SK-N-SH (cell line): ENCODE data around the gene FMN1. TPM values are rescaled to one million over a fixed set of nuclear protein-coding genes. Genes with fewer than 3 reads are reported as not detected.

ENCODE experiments used
- CHD2 ChIP-seq: fragments of 150-350 bp; IDR thresholded peaks from 2 replicates; pipeline ENCODE4 v1.6.1; 2018; ENCODE audit warnings: low read length; ENCODE audit not compliant: partially characterized antibody
- FOXJ3 ChIP-seq: sonication (generic); formaldehyde crosslinking; IDR thresholded peaks from 2 replicates; pipeline ENCODE4 v1.5.1; 2020; ENCODE audit warnings: mild to moderate bottlenecking, missing genetic modification reagents
- GABPA ChIP-seq: IDR thresholded peaks from 2 replicates; pipeline ENCODE4 v1.4.0; 2012; ENCODE audit warnings: low read depth, mild to moderate bottlenecking
- GATA2 ChIP-seq: sonication (generic); formaldehyde crosslinking; IDR thresholded peaks from 2 replicates; pipeline ENCODE4 v1.5.0; 2020; ENCODE audit warnings: mild to moderate bottlenecking, missing genetic modification reagents
- JUND ChIP-seq: IDR thresholded peaks from 2 replicates; pipeline ENCODE4 v1.4.0; 2012
- MEF2A ChIP-seq: IDR thresholded peaks from 2 replicates; pipeline ENCODE4 v1.4.0; 2012; ENCODE audit warnings: low read depth, borderline replicate concordance
- MXI1 ChIP-seq: IDR thresholded peaks from 2 replicates; pipeline ENCODE4 v1.6.1; 2012; ENCODE audit warnings: mild to moderate bottlenecking, low read depth, low read length, improper control_type of control experiment
- NFIC ChIP-seq: IDR thresholded peaks from 2 replicates; pipeline ENCODE4 v1.4.0; 2012; ENCODE audit warnings: borderline replicate concordance
- NRF1 ChIP-seq: IDR thresholded peaks from 2 replicates; pipeline ENCODE4 v1.6.1; 2012; ENCODE audit warnings: low read depth, mild to moderate bottlenecking, low read length
- POLR2AphosphoS5 ChIP-seq: IDR thresholded peaks from 2 replicates; pipeline ENCODE4 v1.6.1; 2012; ENCODE audit warnings: low read depth, low read length
- RAD21 ChIP-seq: IDR thresholded peaks from 2 replicates; pipeline ENCODE4 v1.6.1; 2012; ENCODE audit warnings: mild to moderate bottlenecking, low read length
- RCOR1 ChIP-seq: fragments of 150-350 bp; IDR thresholded peaks from 2 replicates; pipeline ENCODE4 v1.6.1; 2017; ENCODE audit warnings: antibody characterized with exemption, low read length
- RXRA ChIP-seq: IDR thresholded peaks from 2 replicates; pipeline ENCODE4 v1.4.0; 2012; ENCODE audit warnings: low read depth, mild to moderate bottlenecking, borderline replicate concordance
- SMC3 ChIP-seq: IDR thresholded peaks from 2 replicates; pipeline ENCODE4 v1.6.1; 2012; ENCODE audit warnings: low read depth, low read length, improper control_type of control experiment
- TAF1 ChIP-seq: IDR thresholded peaks from 2 replicates; pipeline ENCODE4 v1.6.1; 2012; ENCODE audit warnings: low read depth, mild to moderate bottlenecking, low read length, moderate library complexity, borderline replicate concordance
- TCF12 ChIP-seq: IDR thresholded peaks from 2 replicates; pipeline ENCODE4 v1.4.0; 2012
- TEAD4 ChIP-seq: IDR thresholded peaks from 2 replicates; pipeline ENCODE4 v1.4.0; 2012; ENCODE audit warnings: mild to moderate bottlenecking, borderline replicate concordance; ENCODE audit not compliant: insufficient read depth
- polyA plus RNA-seq, 3 experiments: library from polyadenylated mRNA; depleted of rRNA; stranded (reverse); fragments of >200 nt; gene quantifications; 2 replicates each; pipeline ENCODE4 v1.2.3, GENCODE V29; 2012
- TF ChIP-seq, protein P1 (sequence below): fragments of 150-350 bp; IDR thresholded peaks from 2 replicates; pipeline ENCODE4 v1.6.1; 2017; ENCODE audit warnings: antibody characterized with exemption, low read length, low read depth, borderline replicate concordance
- TF ChIP-seq, protein P2 (sequence below): IDR thresholded peaks from 2 replicates; pipeline ENCODE4 v1.4.0; 2012; ENCODE audit warnings: low read depth
- TF ChIP-seq, protein P3 (sequence below): IDR thresholded peaks from 2 replicates; pipeline ENCODE4 v1.6.1; 2012; ENCODE audit warnings: mild to moderate bottlenecking, low read depth, low read length, moderate library complexity
- TF ChIP-seq, protein P4 (sequence below): IDR thresholded peaks from 2 replicates; pipeline ENCODE4; 2012

FMN1 gene
- polyA plus RNA-seq, 1 of the 3 experiments (the other 2 are of a cell fraction), result 9.1 TPM

DNA sequence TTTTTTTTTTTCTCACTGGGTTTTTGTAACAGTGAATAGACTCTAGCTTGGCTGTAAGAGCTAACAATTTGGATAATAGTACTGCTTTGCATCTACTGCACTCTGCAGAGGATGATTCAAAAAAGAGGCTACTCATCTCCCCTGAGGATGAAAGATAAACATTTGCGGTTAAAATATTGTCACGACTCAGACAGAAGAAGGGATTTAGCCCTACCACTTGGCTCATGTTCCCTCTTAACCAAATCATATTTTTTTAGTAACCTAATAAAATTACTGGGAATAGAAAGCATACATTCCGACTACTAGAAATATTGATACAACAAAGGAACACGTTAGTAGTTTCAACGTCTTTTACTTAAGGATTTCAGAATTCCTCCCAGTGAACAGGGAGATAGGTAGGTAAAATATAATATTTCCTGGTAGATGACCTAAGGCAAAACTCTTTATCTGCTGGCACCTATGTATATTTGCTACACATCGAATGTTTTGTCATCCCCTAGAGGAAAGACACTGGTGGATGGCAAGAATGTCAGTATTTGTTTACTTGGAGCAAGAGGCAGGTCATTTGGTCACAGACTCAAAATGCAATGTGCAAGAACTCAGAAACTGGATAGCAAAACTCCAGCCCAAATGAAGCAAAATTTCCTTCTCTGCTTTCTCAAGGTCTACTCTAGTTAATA is 365.9 kb downstream of the FMN1 start (continued):
- TF ChIP-seq, protein P1, sequence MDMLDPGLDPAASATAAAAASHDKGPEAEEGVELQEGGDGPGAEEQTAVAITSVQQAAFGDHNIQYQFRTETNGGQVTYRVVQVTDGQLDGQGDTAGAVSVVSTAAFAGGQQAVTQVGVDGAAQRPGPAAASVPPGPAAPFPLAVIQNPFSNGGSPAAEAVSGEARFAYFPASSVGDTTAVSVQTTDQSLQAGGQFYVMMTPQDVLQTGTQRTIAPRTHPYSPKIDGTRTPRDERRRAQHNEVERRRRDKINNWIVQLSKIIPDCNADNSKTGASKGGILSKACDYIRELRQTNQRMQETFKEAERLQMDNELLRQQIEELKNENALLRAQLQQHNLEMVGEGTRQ, result no peak
- TF ChIP-seq TEAD4, result 0 out of 2 replicates have a peak, but pooled peaks have one; percentile 36
- no peak for TF ChIP-seq SMC3
- no peak for TF ChIP-seq RCOR1
- no peak for TF ChIP-seq FOXJ3 (CRISPR knock-in tag)
- TF ChIP-seq RAD21, result no peak
- TF ChIP-seq, protein P2, sequence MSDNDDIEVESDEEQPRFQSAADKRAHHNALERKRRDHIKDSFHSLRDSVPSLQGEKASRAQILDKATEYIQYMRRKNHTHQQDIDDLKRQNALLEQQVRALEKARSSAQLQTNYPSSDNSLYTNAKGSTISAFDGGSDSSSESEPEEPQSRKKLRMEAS, result no peak
- TF ChIP-seq NRF1, result no peak
- TF ChIP-seq RXRA, result peak; percentile 37; the same call in 1 of the 2 replicates
- peak; percentile 58 for TF ChIP-seq JUND
- TF ChIP-seq, protein P3, sequence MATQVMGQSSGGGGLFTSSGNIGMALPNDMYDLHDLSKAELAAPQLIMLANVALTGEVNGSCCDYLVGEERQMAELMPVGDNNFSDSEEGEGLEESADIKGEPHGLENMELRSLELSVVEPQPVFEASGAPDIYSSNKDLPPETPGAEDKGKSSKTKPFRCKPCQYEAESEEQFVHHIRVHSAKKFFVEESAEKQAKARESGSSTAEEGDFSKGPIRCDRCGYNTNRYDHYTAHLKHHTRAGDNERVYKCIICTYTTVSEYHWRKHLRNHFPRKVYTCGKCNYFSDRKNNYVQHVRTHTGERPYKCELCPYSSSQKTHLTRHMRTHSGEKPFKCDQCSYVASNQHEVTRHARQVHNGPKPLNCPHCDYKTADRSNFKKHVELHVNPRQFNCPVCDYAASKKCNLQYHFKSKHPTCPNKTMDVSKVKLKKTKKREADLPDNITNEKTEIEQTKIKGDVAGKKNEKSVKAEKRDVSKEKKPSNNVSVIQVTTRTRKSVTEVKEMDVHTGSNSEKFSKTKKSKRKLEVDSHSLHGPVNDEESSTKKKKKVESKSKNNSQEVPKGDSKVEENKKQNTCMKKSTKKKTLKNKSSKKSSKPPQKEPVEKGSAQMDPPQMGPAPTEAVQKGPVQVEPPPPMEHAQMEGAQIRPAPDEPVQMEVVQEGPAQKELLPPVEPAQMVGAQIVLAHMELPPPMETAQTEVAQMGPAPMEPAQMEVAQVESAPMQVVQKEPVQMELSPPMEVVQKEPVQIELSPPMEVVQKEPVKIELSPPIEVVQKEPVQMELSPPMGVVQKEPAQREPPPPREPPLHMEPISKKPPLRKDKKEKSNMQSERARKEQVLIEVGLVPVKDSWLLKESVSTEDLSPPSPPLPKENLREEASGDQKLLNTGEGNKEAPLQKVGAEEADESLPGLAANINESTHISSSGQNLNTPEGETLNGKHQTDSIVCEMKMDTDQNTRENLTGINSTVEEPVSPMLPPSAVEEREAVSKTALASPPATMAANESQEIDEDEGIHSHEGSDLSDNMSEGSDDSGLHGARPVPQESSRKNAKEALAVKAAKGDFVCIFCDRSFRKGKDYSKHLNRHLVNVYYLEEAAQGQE, result no peak
- TF ChIP-seq CHD2, result no peak
- TF ChIP-seq MXI1, result no peak
- peak; percentile 80 for TF ChIP-seq NFIC
- TF ChIP-seq GATA2 (CRISPR knock-in tag), result no peak
- peak; percentile 55 for TF ChIP-seq MEF2A
- TF ChIP-seq TAF1, result no peak
- TF ChIP-seq GABPA, result no peak
- TF ChIP-seq, protein P4, sequence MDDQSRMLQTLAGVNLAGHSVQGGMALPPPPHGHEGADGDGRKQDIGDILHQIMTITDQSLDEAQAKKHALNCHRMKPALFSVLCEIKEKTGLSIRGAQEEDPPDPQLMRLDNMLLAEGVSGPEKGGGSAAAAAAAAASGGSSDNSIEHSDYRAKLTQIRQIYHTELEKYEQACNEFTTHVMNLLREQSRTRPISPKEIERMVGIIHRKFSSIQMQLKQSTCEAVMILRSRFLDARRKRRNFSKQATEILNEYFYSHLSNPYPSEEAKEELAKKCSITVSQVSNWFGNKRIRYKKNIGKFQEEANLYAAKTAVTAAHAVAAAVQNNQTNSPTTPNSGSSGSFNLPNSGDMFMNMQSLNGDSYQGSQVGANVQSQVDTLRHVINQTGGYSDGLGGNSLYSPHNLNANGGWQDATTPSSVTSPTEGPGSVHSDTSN, result peak; percentile 70
- TF ChIP-seq TCF12, result peak; percentile 74
- TF ChIP-seq POLR2AphosphoS5, result no peak
